GM13976 (cell line): ENCODE results near the gene DMBX1.
A peak's percentile ranks its signal among the peaks of the same experiment; 100 is the strongest.

ENCODE experiments used
- DNase-seq: peaks from one replicate; pipeline ENCODE4 v3.0.0; 2012; ENCODE audit warnings: low spot score
- in situ Hi-C: fragments of 300-500 bp; cut with MboI; formaldehyde crosslinking; loops from one replicate; pipeline ENCODE4 v1.12.0; 2022; ENCODE audit warnings: low sequenced_read_pairs, mixed read lengths, inconsistent platforms; ENCODE audit not compliant: unreplicated experiment
- TF ChIP-seq, protein P1 (sequence below): IDR thresholded peaks from 2 replicates; pipeline ENCODE4 v1.5.1; 2012; ENCODE audit warnings: borderline replicate concordance, mild to moderate bottlenecking; ENCODE audit not compliant: insufficient read depth; ENCODE audit errors: extremely low read depth, missing control alignments, control extremely low read depth

The DMBX1 gene

DNA sequence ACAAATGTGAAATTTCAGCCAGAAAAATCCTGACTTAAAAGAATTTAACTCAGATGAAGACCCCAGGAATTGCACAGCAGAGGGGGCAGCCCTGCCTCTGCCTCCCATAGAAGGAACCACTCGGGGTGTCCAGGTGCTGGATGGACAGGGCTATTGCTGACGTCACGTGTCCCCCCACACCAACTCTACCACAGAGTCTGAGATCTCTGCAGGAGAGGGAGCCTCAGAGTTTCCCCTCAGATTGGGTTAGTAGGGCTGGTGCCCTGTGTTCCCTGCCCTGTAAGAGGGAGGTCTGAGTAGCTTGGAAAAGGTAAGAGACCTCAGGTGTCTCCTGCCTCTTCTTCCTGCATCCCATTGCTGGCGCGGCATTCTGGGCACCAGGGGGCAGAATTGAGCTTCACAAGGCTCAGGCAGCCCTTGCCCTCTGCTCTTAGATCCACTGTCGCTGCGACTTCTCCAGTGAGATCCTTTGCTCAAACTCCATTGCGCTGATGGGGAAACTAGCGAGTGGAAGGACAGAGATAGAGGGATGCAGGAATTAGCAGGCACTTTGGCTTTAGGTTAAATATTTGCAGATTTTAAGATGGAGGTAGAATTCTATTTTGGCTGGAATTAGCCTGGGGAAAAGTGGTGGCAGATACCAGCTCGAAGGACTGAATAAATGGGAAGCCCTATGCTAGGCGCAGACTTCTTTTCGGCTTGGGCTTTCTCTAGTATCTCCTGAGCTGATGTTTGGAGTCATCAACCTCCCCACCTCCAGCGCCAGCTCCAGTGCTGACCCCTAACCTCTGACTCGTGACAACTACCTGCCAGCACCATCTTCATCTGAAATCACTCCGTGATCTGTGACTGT lies 42.8 kb upstream of the DMBX1 start:
- DNase-seq, result peak; percentile 81
- in situ Hi-C loops, result no loop called here

DNA sequence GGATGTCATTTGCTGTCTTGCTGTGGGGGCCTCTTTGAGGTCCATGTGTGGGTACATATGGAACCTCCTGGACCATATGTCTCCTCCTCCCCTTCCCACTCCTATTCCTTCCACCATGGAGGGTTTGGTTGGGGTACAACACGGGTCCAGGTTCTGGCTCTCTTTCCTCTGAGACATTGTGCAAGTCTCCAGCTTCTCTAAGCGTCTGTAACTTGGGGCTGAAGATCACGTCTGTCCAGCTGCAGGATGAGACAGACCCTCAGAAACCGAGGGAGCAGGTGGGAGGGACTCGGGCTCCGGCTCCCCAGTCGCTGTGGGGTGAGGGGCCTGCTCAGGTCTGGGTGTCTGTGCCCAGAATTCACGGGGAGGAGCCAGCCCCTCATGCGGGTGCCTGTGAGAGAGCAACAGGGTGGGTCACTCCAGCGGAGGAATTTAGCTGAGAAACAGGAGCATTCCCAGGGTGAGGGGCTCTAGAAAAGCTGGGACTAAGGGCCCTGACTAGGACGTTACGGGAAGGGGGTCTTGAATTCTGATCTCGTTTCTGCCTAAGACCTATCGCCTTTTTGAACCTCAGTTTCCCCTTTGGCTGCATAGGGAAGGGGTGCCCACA lies 42.0 kb upstream of the DMBX1 start:
- TF ChIP-seq, protein P1, sequence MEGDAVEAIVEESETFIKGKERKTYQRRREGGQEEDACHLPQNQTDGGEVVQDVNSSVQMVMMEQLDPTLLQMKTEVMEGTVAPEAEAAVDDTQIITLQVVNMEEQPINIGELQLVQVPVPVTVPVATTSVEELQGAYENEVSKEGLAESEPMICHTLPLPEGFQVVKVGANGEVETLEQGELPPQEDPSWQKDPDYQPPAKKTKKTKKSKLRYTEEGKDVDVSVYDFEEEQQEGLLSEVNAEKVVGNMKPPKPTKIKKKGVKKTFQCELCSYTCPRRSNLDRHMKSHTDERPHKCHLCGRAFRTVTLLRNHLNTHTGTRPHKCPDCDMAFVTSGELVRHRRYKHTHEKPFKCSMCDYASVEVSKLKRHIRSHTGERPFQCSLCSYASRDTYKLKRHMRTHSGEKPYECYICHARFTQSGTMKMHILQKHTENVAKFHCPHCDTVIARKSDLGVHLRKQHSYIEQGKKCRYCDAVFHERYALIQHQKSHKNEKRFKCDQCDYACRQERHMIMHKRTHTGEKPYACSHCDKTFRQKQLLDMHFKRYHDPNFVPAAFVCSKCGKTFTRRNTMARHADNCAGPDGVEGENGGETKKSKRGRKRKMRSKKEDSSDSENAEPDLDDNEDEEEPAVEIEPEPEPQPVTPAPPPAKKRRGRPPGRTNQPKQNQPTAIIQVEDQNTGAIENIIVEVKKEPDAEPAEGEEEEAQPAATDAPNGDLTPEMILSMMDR, result no peak
- no peak for DNase-seq
- in situ Hi-C loops, result no loop called here

More for the DNA sequence above, 42.8 kb upstream of the DMBX1 start:
- TF ChIP-seq, protein P1, result peak; percentile 87

DNA sequence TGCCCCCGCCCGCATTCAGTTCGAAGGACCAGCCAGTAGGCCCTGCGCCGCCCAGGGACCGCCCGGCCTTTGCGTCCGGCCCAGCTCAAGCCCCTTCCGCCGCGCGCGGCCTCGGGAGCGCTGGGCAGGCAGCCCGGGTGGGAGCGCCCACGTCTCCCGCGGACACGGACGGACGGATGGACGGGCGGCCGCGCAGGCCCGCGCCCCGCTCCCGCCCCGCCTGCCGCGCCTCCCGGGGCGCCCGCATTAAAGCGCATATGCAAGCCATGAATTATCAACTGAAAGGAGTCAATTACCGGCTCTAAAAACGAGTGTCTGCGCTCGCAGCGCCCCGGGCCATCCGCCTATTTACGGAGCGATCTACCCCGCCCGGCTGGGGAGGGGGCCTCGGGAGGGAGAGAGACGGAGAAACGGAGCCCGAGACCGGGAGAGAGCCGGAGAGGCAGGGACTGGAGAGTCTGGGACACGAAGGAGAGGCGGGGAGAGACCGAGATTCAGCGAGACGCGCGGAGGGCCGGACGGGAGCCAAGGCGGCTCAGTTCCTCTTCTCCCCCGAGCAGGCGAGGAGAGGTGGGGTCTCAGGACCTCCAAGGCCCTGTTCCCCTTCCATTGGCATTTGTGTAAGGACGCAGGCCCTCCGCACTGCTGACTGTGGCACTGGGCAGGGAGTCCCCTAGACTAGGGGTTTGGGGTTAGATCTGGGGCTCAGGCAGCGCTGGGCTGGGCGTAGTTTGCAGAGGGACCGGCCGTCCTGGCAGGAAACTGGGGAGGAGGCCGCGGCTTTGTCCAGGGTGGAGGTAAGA lies 41.3 kb upstream of the DMBX1 start:
- no peak for DNase-seq
- TF ChIP-seq, protein P1, result no peak
- in situ Hi-C loops, result no loop called here

DNA sequence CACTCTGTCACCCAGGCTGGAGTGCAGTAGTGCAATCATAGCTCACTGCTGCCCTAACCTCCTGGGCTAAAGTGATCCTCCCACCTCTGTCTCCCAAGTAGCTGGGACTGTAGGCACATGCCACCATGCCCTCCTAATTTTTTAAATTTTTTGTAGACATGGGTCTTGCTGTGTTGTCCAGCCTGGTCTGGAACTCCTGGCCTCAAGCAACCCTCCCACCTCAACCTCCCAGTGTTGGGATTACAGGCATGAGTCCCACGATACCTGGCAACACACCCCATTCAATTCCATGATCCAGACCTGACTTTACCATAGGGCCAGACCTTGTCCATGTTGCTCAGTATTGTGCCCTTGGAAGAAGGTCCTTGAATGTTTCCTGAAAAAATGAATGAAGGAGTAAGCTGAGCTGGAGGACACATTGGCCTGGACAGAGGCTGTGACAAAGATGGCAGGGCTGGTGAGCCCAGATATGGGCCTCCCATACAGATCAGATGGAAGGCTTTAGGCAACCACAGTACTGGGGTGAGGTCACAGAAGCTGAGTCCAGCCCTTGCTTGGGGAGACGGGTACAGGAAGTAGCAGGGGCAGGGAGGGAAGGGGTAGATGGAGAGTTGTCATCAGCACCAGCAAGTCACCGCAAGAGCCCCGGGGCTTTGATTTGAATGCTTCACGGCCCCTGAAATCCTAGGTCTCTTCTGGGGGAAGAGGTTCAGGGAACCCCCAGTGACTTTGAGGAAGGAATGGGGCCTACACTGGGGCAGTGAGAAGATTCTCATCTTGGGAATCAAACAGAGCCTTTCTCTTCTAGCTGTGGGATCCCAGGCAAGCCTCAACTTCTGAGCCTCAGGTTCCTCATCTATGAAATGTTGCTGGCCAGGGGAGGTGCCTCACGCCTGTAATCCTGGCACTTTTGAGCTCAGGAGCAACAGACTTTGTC lies 40.1 kb upstream of the DMBX1 start:
- in situ Hi-C loops, result no loop called here
- no peak for DNase-seq
- TF ChIP-seq, protein P1, result no peak

DNA sequence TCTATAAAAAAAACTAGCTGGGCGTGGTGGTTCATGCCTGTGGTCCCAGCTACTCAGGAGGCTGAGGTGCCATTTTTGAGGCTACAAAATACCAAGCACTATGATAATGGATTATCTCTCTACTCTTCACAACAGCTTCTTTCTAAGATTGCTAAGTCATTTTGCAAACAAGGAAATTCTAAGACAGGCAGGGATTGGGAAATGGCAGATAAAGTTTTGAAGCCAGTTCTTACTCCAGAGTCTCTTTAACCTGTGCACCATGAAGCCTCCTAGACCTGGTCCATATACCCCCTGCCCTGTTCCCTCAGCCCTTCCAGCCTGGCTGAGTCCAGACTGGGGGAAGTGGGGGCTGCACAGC lies 39.5 kb upstream of the DMBX1 start:
- in situ Hi-C loops, result no loop called here
- TF ChIP-seq, protein P1, result no peak
- DNase-seq, result no peak
